Kasumi-1 (cell line): ENCODE measurements around the gene CFLAR.
"Not testable (repeated sequence)": the region's sequence is repeated elsewhere in the genome, so short reads cannot be mapped to it uniquely, and the experiment has no call there.

ENCODE experiments used
- DNase-seq, 2 experiments: peaks; one replicate each; lab custom pipeline; 2025; lab: John Stamatoyannopoulos, UW

The CFLAR gene

DNA sequence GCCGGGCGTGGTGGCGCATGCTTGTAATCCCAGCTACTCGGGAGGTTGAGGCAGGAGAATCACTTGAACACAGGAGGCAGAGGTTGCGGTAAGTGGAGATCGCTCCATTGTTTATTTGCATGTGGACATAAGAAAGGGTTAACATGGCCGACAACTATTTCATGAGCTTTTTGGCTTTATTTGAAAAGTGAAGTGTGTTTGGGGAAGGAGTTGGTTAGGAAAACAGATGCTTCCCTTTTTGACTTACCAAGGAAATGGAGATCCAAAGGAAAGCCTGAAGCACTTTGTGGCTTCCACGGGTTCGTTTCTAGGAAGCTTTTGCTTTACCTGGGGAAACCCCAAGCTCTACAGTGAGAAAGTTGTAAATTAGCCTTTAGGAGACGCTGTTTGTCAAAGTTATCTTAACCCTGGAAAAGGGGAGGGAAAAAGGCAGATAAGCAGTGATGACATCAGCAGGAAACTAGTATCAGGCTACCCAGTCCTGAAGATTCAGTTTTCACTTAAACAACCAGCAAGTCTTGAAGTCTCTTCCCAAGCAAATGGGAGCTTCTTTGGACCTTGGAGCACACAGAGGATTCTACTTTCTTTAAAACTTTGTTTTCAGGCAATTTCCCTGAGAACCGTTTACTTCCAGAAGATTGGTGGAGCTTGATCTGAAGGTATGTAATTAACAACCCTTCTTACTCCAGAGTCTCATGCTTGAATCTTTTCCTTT lies 66.8 kb downstream of the CFLAR start, which contains the start of gene CASP10:
Gene CASP10 (plus strand): TSS at position 492 of the 715 bp plus-strand sequence. CDS start 2,637 bp downstream, outside the sequence.
- DNase-seq = peak; percentile 97 to 99

DNA sequence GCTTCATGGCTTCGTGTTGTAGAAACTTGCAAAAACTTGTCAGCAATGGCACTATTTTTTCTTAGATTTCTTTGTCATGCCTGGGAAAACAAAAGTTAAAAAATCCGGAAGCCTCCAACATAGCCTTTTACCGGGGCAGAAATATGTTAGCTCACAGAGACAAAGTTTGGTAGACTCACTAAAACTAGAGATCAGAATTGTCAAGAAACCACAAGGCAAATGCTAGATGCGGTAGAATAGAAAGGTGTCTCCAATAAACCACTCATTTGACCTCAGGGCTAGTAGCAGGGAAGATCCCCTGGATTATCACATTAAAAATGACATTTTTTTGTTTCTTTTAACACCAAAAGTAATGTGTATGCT lies 67.4 kb downstream of the CFLAR start:
- peak; percentile 39 to 52 for DNase-seq

DNA sequence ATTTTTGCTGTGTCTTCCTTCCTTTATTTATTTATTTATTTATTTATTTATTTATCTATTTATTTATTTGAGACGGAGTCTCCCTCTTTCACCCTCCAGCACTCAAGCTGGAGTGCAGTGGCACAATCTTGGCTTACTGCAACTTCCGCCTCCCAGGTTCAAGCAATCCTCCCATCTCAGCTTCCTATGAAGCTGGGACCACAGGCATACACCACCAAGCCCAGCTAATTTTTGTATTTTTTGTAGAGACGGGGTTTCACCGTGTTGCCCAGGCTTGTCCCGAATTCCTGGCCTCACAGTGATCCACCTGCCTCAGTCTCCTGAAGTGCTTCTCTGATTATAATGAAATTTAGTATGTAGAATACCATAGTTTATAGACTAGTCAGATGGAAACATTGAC lies 67.9 kb downstream of the CFLAR start:
- DNase-seq = peak; percentile 22 to 24

- DNase-seq = not testable (repeated sequence)
Measured at GRCh38 chr2:201184248-201184647, 68.3 kb downstream of the CFLAR start.

DNA sequence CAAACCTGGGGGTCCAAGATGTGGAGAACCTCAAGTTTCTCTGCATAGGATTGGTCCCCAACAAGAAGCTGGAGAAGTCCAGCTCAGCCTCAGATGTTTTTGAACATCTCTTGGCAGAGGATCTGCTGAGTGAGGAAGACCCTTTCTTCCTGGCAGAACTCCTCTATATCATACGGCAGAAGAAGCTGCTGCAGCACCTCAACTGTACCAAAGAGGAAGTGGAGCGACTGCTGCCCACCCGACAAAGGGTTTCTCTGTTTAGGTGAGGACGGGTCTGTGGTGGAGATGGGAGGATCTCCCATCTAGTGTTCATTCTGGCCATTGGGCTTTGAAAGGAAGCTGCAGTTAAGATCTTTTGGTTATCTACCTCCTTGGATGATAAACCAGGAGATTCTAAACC lies 69.9 kb downstream of the CFLAR start:
- DNase-seq = no peak

DNA sequence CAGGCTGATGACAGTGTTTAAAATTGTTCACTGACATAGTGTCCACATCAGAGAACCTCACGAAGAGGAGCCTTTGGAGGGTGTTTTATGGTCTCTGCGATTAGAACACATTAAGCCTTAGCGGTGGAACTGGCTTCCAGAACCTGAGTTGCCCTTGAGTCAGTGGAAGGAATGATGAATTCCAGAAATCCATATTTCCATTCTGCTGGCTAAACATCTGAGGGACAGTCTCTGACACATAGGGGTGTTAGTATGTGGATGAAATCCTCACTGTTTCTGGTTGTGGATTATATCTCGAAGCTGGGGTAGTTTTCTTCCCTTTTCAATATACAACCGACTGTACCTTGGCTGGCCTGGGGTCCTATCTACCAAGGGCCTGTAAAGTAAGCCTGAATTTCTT lies 71.0 kb downstream of the CFLAR start:
- no peak for DNase-seq

DNA sequence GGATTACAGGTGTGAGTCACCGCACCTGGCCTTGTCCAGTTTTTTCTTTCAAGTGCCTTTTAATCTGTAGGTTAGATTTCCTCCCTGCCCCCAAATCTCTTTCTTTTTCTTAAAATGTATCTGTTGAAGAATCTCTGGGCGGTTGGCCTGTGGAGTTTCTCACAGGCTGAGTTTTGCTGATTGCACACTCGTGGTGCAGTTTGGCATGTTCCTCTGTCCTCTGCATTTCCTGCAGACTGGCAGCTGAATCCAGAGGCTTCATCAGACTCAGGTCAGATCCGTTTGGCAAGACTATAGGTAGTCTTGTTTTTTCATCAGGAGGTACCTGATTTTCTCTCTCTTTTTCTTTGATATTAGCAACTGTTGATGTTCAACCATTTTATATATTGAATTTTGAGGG lies 72.5 kb downstream of the CFLAR start:
- no peak for DNase-seq

- peak; percentile 60 for DNase-seq
Measured at GRCh38 chr2:201191132-201191875, 75.3 kb downstream of the CFLAR start.

- no peak for DNase-seq
Measured at GRCh38 chr2:201194097-201194496, 78.1 kb downstream of the CFLAR start.

- DNase-seq = no peak
Measured at GRCh38 chr2:201195331-201195730, 79.4 kb downstream of the CFLAR start.

DNA sequence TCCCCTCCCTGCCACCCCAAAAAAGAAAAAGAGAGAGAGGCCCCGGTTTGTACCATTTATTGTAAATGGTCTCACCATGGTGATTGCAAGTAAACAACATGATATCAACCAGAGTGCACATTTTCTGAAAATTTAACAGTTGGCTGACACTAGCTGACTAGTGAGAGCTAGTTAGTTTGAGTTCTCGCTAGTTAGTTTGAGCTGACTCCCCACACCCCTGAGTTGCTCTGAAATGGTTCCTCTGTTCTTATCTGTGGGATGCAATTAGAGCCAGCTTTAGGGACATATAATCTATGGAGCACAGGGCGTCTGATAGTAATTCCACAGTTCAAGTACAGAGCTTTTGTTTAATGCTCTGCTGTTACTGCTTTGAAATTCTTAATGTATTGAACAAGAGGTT lies 80.0 kb downstream of the CFLAR start:
- no peak for DNase-seq

DNA sequence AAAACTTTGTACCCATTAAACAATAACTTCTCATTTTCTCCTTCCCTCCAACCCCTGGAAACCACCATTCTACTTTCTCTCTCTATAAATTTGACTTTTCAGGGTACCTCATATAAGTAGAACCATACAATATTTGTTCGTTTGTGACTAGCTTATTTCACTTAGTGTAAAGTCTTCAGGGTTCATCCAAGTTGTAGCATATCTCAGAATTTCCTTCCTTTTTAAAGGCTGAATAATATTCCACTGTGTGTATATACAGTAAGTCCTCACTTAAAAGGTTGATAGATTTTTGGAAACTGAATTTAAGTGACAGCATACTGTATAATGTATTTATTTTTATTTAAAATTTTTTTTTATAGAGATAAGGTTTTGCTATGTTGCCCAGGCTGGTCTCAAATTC lies 80.8 kb downstream of the CFLAR start:
- no peak for DNase-seq

GRCh38 chr2:201197781-201198180 lies 81.8 kb downstream of the CFLAR start:
- no peak for DNase-seq

DNA sequence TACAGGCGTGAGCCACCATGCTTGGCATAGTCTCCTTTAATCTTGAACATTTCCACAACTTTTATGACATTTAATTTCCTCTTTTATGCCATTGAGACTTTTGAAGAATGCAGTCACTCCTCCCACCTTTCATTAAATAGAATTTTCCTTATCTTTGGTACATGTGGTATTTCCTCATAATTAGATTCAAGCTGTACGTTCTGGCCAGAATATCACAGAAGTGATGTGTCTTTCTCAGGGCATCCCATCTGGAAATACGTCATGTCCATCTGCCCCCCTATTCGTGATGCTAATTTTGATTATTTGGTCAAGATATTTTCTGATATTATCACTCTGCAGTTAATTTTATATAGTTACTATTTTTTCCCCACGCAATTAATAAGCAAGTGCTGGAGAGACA lies 83.9 kb downstream of the CFLAR start:
- DNase-seq = no peak

DNA sequence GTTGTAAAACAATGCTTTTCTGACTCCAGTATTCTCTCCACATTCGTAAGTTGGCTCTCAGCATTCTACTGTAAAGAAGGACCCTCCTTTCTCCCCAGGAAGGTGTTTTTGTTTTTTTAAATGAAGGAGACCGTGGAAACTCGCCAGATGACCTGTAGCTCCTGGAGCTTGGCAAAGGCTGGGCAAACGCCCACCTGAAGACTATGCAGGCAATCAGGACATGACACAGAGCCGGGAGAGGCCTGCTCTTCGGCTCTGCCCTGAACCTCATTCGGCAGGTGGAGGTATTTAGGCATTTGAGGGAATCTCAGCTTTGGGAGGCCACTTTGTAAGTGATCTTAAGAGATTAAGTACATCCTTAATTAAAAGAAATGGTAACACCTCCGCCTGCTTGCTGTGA lies 84.4 kb downstream of the CFLAR start:
- no peak for DNase-seq

DNA sequence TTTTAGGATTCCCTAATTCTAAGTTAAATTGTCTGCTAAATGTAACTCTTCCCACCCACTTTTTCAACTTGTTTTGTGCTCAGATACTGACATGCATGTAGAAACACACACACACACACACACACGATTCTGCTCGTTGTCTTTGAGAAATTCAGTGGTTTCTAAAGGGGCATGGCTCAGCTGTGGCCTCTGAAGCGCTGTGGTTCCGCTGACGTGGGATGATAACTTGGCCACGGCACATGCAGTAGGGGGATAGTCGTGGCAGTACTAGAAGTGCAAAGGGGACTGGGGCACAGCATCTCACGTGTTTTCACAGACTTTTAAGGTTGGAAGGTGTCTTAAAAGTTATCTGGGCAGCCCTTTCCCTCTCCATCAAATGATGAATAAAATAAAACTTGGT lies 85.4 kb downstream of the CFLAR start:
- no peak for DNase-seq

GRCh38 chr2:201203916-201204654 lies 88.1 kb downstream of the CFLAR start:
- DNase-seq = no peak

DNA sequence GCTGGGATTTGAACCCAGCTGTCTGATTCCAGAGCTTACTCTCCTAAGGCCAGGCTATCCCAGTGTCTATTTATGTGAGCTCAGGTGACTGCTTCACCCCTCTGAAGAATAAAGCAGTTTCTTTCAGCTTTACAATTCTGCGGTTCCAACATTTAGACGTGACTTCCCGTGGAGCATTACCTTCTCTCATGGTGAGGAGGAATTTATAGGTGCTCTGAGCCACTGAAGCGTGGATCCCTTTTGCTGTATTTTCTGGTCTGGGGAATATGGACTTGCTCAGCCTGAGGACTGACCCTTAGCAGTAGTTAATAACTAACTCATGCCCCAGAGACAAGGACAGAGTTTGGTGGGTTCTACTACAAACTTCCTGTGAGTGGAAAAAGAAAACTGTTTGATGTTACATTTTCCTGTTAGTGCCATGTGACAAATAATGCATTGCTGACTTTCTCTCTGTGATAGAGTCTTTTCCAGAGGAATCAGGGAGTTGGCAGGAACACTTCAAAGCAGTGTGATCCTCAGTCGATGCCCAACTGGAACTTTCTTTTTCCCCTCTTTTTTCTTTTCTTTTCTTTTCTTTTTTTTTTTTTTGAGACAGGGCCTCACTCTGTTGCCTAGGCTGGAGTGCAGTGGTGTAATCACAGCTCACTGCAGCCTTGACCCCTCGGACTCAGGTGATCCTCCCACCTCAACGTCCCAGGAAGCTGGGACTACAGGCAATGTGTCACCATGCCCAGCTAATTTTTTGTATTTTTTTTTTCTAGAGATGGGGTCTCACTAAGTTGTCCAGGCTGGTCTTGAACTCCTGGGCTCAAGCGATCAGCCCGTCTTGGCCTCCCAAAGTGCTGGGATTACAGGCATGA lies 88.9 kb downstream of the CFLAR start:
- no peak for DNase-seq

GRCh38 chr2:201205515-201205849 lies 89.5 kb downstream of the CFLAR start:
- DNase-seq = no peak

DNA sequence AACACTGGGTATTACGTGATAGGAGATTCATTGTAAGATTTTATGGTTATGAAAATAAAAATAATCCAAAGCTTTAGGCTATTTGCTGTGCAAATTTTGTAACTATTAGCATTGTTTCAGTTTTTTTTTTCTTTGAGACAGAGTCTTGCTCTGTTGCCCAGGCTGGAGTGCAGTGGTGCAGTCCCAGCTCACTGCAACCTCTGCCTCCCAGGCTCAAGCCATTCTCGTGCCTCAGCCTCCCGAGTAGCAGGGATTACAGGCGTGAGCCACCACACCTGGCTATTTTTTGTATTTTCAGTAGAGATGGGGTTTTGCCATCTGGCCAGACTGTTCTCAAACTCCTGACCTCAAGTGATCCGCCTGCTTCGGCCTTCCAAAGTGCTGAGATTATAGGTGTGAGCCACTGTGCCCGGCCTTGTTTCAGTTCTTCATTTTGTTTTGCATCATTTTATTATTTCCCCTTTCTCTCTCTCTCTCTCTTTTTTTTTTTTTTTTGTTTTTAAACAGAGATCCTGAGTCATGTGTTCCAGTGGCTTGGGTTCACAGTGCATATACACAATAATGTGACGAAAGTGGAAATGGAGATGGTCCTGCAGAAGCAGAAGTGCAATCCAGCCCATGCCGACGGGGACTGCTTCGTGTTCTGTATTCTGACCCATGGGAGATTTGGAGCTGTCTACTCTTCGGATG lies 92.7 kb downstream of the CFLAR start:
- no peak for DNase-seq

GRCh38 chr2:201215963-201216362 lies 100.0 kb downstream of the CFLAR start:
- no peak for DNase-seq
